Embryonic facial prominence (tissue), 1 donor: ENCODE data around the gene NUP85.
A peak's percentile ranks its signal among the peaks of the same experiment; 100 is the strongest.
"Not testable (repeated sequence)": the region's sequence is repeated elsewhere in the genome, so short reads cannot be mapped to it uniquely, and the experiment has no call there.

ENCODE experiments used
- DNase-seq: peaks from one replicate; pipeline ENCODE4 v3.0.0-alpha.2; 2016; ENCODE audit errors: extremely low spot score

The NUP85 gene

GRCh38 chr17:75241143-75241430 is 35.6 kb downstream of the NUP85 start:
- no peak for DNase-seq

DNA sequence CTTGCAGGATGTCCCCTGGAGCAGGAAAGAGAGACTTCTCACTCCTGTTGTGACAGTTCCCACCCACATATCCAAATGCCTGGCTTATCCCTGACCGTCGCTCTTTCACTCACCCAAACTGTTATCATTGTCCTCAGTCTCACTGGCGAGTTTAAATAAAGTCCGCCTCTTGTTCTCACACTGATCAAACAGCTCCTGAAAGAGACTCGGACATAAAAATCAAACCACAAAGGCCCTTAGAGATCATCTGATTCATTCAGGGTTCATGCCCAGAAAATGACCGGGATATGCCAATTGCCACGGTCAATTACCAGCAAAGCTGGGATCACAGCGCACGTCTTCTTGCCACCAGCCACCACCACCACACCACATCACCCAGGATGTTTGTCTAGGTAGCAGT is 36.0 kb downstream of the NUP85 start:
- no peak for DNase-seq

GRCh38 chr17:75241996-75242460 is 36.5 kb downstream of the NUP85 start:
- no peak for DNase-seq

GRCh38 chr17:75242461-75243042 is 37.1 kb downstream of the NUP85 start:
- no peak for DNase-seq

DNA sequence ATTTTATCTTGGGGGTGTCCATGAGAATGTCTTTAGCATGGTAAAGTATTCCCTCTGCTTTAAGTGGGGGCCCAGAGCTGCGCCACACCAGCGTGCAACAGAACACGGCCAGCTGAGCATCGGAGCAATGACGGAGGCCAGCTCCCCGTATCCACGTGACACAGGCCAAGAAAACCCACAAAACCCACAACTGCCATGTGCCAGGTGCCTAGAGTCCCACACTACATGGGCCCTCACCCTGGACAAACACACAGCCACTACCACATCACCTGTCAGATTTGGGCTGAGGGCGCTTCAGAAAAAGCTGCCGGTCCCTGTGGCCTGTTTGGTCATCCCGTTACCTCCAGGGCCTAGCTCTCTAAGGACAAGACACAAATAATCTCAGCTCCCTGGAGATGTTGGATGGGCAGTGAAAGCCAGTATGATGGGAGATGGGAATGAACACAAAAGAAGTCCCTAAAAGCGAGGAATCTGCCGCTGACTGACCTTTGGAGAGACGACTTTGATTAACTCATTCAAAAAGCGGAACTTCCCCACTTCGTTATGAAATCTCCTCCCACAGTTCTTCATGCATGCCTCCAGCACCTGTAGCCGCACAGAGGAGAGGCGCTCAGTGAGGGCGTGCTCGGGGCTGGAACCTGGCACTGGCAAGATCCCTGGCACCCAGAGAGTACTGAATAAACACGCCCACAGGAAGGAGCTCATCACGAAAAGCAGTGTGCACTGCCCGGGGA is 38.8 kb downstream of the NUP85 start:
- no peak for DNase-seq

DNA sequence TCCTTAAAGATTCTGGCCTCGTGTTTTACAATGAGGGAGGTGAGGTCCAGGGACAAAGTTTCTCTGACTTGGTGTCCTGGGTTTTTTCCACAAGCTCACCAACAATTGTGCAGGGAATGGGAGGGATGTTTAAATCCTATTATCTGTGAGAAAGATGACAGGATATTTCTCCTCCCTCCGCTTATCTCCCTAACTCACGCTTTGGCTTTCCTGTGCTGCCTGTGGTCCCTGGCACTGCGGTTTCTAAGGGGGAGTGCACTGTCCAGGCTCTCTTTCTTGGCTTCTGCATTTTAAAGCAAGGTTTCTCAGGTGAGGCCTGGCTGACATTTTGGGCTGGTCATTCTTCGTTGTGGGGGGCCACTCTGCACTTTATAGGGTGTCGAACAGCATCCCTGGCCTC is 39.5 kb downstream of the NUP85 start:
- no peak for DNase-seq

GRCh38 chr17:75246404-75246803 is 40.9 kb downstream of the NUP85 start:
- no peak for DNase-seq

DNA sequence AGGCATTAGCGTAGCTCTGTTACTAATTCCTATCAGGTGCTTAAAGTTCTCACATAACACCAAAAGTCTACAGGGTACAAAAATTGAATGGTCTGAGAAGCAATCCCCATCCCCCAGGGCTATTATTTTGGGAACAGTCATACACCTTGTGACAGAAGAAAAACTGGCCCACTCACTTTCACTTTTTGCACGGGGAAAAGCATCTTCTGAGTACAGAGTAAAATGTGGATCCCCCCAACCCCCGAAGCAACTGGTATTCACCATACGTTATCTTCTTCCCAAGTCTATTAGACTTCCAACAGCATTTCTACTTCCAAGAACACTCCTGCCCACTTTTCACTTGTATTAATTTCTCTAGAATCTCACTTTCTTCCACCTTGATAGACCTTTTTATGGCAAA is 44.1 kb downstream of the NUP85 start:
- DNase-seq = no peak

GRCh38 chr17:75250009-75250471 is 44.6 kb downstream of the NUP85 start:
- no peak for DNase-seq

- DNase-seq = no peak
Observed at GRCh38 chr17:75252039-75252816, 46.7 kb downstream of the NUP85 start.

- not testable (repeated sequence) for DNase-seq
Observed at GRCh38 chr17:75255954-75256698, 50.6 kb downstream of the NUP85 start.

- not testable (repeated sequence) for DNase-seq
Observed at GRCh38 chr17:75257228-75257627, 51.7 kb downstream of the NUP85 start.

GRCh38 chr17:75260641-75261335 is 55.3 kb downstream of the NUP85 start:
- no peak for DNase-seq

GRCh38 chr17:75261336-75262111 is 56.0 kb downstream of the NUP85 start, which contains the start of the genes GGA3 and MRPS7:
GGA3 (minus strand) TSS chr17:75261606; CDS start chr17:75261587, 19 bp downstream.
MRPS7 (plus strand) TSS chr17:75261879; CDS start chr17:75261901, 22 bp downstream.
- DNase-seq = peak; percentile 89

DNA sequence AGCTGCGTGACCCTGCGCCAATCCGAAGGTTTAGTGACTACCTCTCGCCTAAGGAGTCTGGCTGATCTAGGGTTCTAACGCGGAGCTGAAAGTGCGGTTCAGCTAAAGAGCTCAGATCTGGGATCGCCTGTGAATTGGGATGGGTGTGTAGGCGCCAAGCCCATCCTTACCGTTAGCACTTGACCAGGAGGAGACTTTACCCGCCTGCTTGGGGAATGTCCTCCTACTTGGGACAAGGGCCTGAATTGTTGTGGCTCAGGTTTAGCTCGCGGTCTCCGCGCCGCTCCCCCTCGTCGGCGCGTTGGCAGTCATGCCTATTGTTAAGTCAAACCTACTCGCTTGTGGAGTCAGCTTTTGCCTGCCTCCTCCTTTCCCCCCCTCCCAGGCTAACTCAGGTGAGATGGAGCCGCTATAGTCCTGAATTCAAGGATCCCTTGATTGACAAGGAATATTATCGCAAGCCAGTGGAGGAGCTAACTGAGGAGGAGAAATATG is 56.7 kb downstream of the NUP85 start:
- no peak for DNase-seq

- DNase-seq = no peak
Observed at GRCh38 chr17:75263055-75263454, 57.6 kb downstream of the NUP85 start.

- DNase-seq = no peak
Observed at GRCh38 chr17:75265614-75266315, 60.3 kb downstream of the NUP85 start.

- DNase-seq = no peak
Observed at GRCh38 chr17:75266316-75267152, 61.1 kb downstream of the NUP85 start.

DNA sequence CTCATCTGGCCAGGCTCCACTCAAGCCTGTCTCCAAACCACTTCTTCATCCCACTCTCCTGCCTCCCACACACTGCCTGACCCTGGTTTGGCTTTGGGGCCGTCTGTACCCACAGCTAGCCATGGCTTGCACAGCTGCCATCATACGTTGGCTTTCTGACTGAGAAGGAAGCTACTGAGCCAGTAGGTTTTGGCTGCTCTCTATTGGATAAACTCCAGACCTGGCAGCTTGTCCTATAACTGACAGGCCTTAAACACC is 61.6 kb downstream of the NUP85 start:
- no peak for DNase-seq
